ENCODE measurements around the gene ADGRG7.

The ADGRG7 gene

DNA sequence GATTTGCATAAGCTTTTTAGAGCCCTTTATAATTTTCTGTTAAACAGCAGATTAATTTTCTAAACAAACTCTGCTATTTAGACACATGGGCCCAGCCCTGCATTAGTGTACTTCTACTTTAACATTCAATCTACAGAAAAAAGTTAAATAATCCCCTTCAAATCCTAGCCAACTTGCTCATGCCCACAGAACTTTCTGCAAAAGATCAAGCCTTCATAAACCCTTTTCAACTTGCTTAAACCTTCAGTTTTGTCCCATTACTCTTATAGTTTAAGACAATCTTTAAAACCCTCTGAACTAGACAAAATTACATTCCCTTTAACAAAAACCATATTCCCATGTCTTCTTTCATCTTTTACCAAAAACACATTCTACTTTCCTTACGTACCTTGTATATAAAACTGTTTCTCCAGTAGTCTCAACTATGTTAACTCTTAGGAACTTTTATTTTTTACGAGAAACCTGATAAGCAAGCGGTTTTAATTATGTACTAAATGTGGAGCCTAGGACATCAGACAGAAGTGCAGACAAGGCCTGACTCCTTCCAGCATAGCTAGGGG is 25.2 kb upstream of the ADGRG7 start:
- no peak for DNase-seq (ENCODE audit: low read depth)
- H3K4me3 ChIP-seq (ENCODE audit: low read length): no peak overlapping the region
- TF ChIP-seq, protein P1, sequence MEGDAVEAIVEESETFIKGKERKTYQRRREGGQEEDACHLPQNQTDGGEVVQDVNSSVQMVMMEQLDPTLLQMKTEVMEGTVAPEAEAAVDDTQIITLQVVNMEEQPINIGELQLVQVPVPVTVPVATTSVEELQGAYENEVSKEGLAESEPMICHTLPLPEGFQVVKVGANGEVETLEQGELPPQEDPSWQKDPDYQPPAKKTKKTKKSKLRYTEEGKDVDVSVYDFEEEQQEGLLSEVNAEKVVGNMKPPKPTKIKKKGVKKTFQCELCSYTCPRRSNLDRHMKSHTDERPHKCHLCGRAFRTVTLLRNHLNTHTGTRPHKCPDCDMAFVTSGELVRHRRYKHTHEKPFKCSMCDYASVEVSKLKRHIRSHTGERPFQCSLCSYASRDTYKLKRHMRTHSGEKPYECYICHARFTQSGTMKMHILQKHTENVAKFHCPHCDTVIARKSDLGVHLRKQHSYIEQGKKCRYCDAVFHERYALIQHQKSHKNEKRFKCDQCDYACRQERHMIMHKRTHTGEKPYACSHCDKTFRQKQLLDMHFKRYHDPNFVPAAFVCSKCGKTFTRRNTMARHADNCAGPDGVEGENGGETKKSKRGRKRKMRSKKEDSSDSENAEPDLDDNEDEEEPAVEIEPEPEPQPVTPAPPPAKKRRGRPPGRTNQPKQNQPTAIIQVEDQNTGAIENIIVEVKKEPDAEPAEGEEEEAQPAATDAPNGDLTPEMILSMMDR (conservative IDR thresholded peaks at IDR 0.05; ENCODE audit: low read depth, low read length): no peak

DNA sequence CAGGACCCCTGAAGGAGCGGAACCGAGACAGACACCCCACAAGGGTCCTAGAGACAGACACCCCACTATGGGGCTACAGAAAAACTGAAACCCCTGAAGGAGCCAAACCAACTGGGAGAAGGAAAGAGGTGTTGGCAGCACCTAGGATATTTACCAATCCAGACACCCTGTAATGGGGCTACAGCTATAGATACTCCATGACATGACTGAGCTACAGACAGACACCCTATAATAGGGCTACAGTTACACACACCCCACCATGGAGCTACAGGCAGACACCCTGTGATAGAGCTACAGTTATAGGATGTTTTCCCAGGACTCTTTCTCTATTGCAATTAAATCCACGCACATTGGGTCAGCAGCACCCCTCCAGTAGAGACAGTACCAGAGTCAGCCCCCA is 22.6 kb upstream of the ADGRG7 start:
- no peak for DNase-seq (ENCODE audit: low read depth)
- no peak overlapping the region for H3K4me3 ChIP-seq (ENCODE audit: low read length)
- TF ChIP-seq, protein P1 (conservative IDR thresholded peaks at IDR 0.05; ENCODE audit: low read depth, low read length): no peak

DNA sequence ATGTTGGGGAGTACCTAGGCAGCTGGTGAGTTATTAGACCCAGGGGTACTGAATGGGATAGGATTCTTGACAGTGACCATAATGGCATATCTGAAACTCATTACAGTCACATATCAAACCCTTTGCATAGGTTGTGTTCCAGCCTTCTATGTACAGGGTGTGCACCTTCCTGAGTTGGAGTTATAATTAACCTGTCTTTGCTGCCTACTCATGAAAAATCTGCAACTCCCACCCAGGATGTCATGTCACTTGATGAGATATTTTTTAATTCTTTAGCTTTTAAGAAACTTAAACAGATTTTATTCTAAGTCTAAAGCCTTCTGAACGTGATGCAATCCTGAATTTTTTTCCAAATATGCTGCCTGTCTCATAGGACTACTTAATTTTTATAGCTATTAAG is 21.1 kb upstream of the ADGRG7 start:
- H3K4me3 ChIP-seq (ENCODE audit: low read length): no peak overlapping the region
- TF ChIP-seq, protein P1 (conservative IDR thresholded peaks at IDR 0.05; ENCODE audit: low read depth, low read length): no peak
- DNase-seq (ENCODE audit: low read depth): no peak

DNA sequence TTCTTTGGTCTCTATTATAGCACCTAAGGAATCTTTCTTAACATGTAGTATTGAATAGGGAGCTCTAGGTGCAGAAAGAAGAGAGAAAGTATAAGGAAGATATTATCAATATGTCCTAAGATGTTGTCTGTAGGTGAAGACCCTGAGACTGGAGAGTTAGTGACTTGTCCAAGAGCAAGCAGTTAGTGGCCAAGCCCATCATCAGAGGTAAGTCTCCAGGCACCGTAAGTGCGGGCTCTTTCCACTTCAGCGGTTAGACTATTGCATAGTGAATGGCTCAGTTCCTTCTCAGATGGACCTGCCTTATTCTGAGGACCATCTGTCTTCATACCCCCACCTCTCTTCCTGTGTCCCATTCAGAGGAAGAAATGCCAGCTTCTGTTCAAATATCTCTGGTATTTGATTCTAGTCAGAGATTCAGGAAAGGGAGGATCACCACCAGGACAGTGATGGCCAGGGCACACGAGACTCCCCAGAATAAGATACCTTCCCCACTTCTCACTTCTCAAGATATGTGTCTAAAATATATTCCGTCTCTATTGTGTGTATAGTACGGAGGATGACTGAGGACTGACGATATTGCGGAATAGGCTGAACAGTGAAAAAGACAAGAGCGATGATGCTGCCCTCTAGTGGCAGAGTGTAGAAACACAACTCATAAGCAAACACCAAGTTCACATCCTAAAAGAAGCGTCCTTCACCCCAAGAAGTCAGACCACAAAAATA is 19.1 kb upstream of the ADGRG7 start:
- peak overlapping the region; percentile 23 for H3K4me3 ChIP-seq (ENCODE audit: low read length)
- TF ChIP-seq, protein P1 (conservative IDR thresholded peaks at IDR 0.05; ENCODE audit: low read depth, low read length): peak; percentile 84
- DNase-seq (ENCODE audit: low read depth): no peak

DNA sequence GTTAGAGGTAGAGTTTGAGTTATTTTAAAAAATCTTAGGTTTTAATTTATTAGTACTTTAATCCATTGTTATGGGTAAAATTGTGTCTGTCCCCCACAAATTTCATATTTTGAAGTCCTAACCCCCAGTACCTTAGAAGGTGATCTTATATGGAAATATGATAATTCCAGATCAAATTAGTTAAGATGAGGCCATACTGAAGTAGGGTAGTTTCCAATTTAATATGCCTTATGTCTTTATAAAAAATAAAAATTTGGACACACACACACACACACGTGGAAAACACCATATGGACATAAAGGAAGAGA is 18.6 kb upstream of the ADGRG7 start:
- no peak overlapping the region for H3K4me3 ChIP-seq (ENCODE audit: low read length)
- TF ChIP-seq, protein P1 (conservative IDR thresholded peaks at IDR 0.05; ENCODE audit: low read depth, low read length): no peak

DNA sequence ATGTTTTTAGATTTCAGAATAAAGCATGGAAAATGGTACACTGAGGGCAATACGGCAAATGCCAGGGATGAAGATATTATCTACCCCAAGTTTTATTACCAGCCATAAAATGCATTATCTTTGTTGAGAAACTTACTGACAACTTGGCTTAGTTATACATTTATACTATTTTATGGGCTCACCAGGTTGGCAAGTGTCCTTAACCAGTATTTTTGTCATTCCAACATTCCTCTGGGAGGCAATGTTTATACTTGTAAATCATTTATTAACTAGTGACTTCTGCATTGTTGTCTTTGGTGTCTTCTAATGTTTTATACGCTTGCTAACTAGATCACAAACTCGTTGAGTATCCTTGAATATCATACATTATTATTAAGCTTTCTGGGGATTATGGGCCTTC is 18.0 kb upstream of the ADGRG7 start:
- TF ChIP-seq, protein P1 (conservative IDR thresholded peaks at IDR 0.05; ENCODE audit: low read depth, low read length): no peak
- DNase-seq (ENCODE audit: low read depth): no peak
- H3K4me3 ChIP-seq (ENCODE audit: low read length): no peak overlapping the region

More for the DNA sequence above, 18.6 kb upstream of the ADGRG7 start:
- no peak for DNase-seq (ENCODE audit: low read depth)

All from retinal pigment epithelial cell (primary cell).